Esophagus squamous epithelium (tissue), 4 donors: Measurements from ENCODE around the gene PLCB1.

Experiments used
- CTCF ChIP-seq, 6 experiments: fragments of 450-650 bp in 4 of 6; fragments of 200-600 bp in 2 of 6; sonication (generic) in 2 of 6; IDR thresholded peaks; one replicate each; pipeline ENCODE4 v1.5.1; 2016 to 2019; ENCODE audit warnings: antibody characterized with exemption in 6 of 6, mild to moderate bottlenecking in 4 of 6, moderate library complexity in 4 of 6
- POLR2A ChIP-seq, 4 donors: fragments of 450-650 bp; IDR thresholded peaks; one replicate each; pipeline ENCODE4 v1.6.1; 2017; ENCODE audit warnings: antibody characterized with exemption in 4 of 4, mild to moderate bottlenecking in 4 of 4, moderate library complexity in 3 of 4

GRCh38 chr20:8366303-8366923 is 234.3 kb downstream of the PLCB1 start:
- TF ChIP-seq CTCF (IDR thresholded peaks at IDR 0.05) (no peak), POLR2A (IDR thresholded peaks at IDR 0.05) (no peak)
